AG10803 (cell line): ENCODE results near the gene GIMAP6.
"Not testable (repeated sequence)": the region's sequence is repeated elsewhere in the genome, so short reads cannot be mapped to it uniquely, and the experiment has no call there.

Experiments
- DNase-seq: peaks from one replicate; pipeline ENCODE4 v3.0.0; 2010; ENCODE audit warnings: low read depth
- H3K4me3 ChIP-seq: 2 replicates; pipeline ENCODE4 v1.5.1; 2011; ENCODE audit warnings: mild to moderate bottlenecking, low read length, control low read depth
- CTCF ChIP-seq: conservative IDR thresholded peaks from 2 replicates; pipeline ENCODE4 v1.5.1; 2011; ENCODE audit warnings: mild to moderate bottlenecking, low read length, control low read depth, inconsistent platforms

The GIMAP6 gene

GRCh38 chr7:150620061-150620460 lies 12.1 kb downstream of the GIMAP6 start:
- DNase-seq: no peak
- no peak overlapping the region for H3K4me3 ChIP-seq
- TF ChIP-seq CTCF: no peak

GRCh38 chr7:150615221-150615755 lies 16.9 kb downstream of the GIMAP6 start:
- H3K4me3 ChIP-seq, DNase-seq: not testable (repeated sequence)

GRCh38 chr7:150614426-150614825 lies 17.8 kb downstream of the GIMAP6 start:
- DNase-seq, H3K4me3 ChIP-seq: not testable (repeated sequence)

GRCh38 chr7:150613880-150614279 lies 18.3 kb downstream of the GIMAP6 start:
- DNase-seq: no peak
- TF ChIP-seq CTCF: no peak
- no peak overlapping the region for H3K4me3 ChIP-seq

GRCh38 chr7:150612925-150613324 lies 19.3 kb downstream of the GIMAP6 start:
- no peak overlapping the region for H3K4me3 ChIP-seq
- TF ChIP-seq CTCF: no peak
- DNase-seq: no peak

GRCh38 chr7:150610233-150610632 lies 22.0 kb downstream of the GIMAP6 start:
- TF ChIP-seq CTCF: no peak
- H3K4me3 ChIP-seq: no peak overlapping the region
- DNase-seq: no peak

GRCh38 chr7:150603600-150603999 lies 28.6 kb downstream of the GIMAP6 start:
- not testable (repeated sequence) for DNase-seq, H3K4me3 ChIP-seq

GRCh38 chr7:150595361-150595760 lies 36.8 kb downstream of the GIMAP6 start:
- H3K4me3 ChIP-seq: no peak overlapping the region
- DNase-seq: no peak
- TF ChIP-seq CTCF: no peak

GRCh38 chr7:150594805-150595204 lies 37.4 kb downstream of the GIMAP6 start:
- no peak for DNase-seq
- no peak for TF ChIP-seq CTCF
- H3K4me3 ChIP-seq: no peak overlapping the region
